ENCODE results near the gene ST8SIA1. TPM values are rescaled to one million over a fixed set of nuclear protein-coding genes. Genes with fewer than 3 reads are reported as not detected.

ST8SIA1 gene
- total RNA-seq, 1 donor from 2014 or later = 1.8 TPM

DNA sequence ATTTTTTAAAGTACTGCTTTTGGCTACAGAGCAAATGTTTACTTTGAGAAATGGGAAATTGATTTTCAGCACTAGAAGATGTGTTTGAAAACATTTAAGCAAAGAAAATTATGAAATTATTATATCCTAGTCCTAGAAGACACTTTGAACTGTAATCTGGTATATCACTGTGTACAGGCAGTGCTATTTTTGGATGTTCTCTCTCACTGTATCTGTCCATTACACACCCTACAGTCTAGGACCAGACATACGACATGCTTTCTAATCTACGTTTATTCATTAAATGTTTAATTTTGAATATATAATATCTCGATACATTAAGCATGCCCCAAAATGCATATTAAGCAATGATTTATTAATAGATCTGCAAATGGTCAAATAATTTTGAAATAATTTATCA is 82.5 kb downstream of the ST8SIA1 start:
- H3K27me3 ChIP-seq = no peaks in the 10 kb centered on the region

DNA sequence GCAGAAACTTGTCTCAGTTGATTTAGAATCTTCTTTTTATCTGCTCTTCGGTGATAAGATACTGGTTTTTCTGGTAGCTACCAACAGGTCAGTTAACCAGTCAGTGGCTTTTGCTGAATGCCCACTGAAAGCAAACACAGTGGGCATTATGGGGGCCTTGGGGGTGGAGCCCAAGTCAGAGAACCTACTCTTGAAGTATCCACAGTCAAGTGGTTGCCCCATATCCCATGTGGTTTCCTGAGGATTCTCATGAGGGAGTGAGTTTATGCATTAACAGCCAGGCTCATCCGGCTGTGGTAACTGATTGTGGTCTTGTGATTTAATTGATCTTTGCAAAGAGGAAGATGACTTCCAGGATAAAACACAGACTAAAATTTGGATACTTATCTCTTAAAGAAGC is 83.7 kb downstream of the ST8SIA1 start:
- Mint-ChIP-seq H3K27me3 (ENCODE audit: insufficient read depth, low read depth) (no peaks in the 10 kb centered on the region), H3K4me1 (peaks cover 9% of the 10 kb centered on the region), H3K36me3 (peaks cover 8% of the 10 kb centered on the region), H3K4me3 (no peak overlapping the region), H3K27ac (no peak overlapping the region), H3K9me3 (no peaks in the 10 kb centered on the region)
- H3K4me3 ChIP-seq = no peak overlapping the region
- H4K20me1 ChIP-seq (ENCODE audit: low read depth) = no peaks in the 10 kb centered on the region
- no peaks in the 10 kb centered on the region for H3K27me3 ChIP-seq
- H3K79me2 ChIP-seq (ENCODE audit: low read depth) = no peaks in the 10 kb centered on the region
- DNase-seq (ENCODE audit: low spot score) = no peak
- H3K4me2 ChIP-seq = no peak overlapping the region
- TF ChIP-seq EZH2phosphoT487 (IDR thresholded peaks at IDR 0.05) = no peak
- TF ChIP-seq EZH2 (IDR thresholded peaks at IDR 0.05) = no peak
- TF ChIP-seq, protein P1, sequence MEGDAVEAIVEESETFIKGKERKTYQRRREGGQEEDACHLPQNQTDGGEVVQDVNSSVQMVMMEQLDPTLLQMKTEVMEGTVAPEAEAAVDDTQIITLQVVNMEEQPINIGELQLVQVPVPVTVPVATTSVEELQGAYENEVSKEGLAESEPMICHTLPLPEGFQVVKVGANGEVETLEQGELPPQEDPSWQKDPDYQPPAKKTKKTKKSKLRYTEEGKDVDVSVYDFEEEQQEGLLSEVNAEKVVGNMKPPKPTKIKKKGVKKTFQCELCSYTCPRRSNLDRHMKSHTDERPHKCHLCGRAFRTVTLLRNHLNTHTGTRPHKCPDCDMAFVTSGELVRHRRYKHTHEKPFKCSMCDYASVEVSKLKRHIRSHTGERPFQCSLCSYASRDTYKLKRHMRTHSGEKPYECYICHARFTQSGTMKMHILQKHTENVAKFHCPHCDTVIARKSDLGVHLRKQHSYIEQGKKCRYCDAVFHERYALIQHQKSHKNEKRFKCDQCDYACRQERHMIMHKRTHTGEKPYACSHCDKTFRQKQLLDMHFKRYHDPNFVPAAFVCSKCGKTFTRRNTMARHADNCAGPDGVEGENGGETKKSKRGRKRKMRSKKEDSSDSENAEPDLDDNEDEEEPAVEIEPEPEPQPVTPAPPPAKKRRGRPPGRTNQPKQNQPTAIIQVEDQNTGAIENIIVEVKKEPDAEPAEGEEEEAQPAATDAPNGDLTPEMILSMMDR (IDR thresholded peaks at IDR 0.05) = no peak
- H2AFZ ChIP-seq (replicated peaks) = no peak overlapping the region
- no peak overlapping the region for H3K27ac ChIP-seq
- H3K9me3 ChIP-seq (ENCODE audit: low read depth) = no peaks in the 10 kb centered on the region
- no peak overlapping the region for H3K9ac ChIP-seq
- no peaks in the 10 kb centered on the region for H3F3A ChIP-seq (ENCODE audit: low read depth)
- H3K36me3 ChIP-seq = no peaks in the 10 kb centered on the region
- peaks cover 38% of the 10 kb centered on the region for H3K4me1 ChIP-seq

More for the DNA sequence above, 82.5 kb downstream of the ST8SIA1 start:
- no peaks in the 10 kb centered on the region for H3K36me3 ChIP-seq
- no peak overlapping the region for H3K4me3 ChIP-seq
- no peak overlapping the region for H3K27ac ChIP-seq
- H3K4me3 Mint-ChIP-seq = no peak overlapping the region
- no peak overlapping the region for H3K27ac Mint-ChIP-seq
- no peak overlapping the region for H2AFZ ChIP-seq (replicated peaks)
- H3K9ac ChIP-seq = no peak overlapping the region
- H4K20me1 ChIP-seq (ENCODE audit: low read depth) = no peaks in the 10 kb centered on the region
- H3K4me1 Mint-ChIP-seq = peaks cover 4% of the 10 kb centered on the region
- no peaks in the 10 kb centered on the region for H3K9me3 ChIP-seq (ENCODE audit: low read depth)
- H3K27me3 Mint-ChIP-seq (ENCODE audit: insufficient read depth, low read depth) = no peaks in the 10 kb centered on the region
- no peaks in the 10 kb centered on the region for H3K9me3 Mint-ChIP-seq
- TF ChIP-seq EZH2phosphoT487 (IDR thresholded peaks at IDR 0.05) = no peak
- no peak for TF ChIP-seq EZH2 (IDR thresholded peaks at IDR 0.05)
- TF ChIP-seq, protein P1 (IDR thresholded peaks at IDR 0.05) = no peak
- H3K79me2 ChIP-seq (ENCODE audit: low read depth) = no peaks in the 10 kb centered on the region
- H3K36me3 Mint-ChIP-seq = peaks cover 8% of the 10 kb centered on the region
- no peaks in the 10 kb centered on the region for H3F3A ChIP-seq (ENCODE audit: low read depth)
- no peak overlapping the region for H3K4me2 ChIP-seq
- peaks cover 30% of the 10 kb centered on the region for H3K4me1 ChIP-seq
- DNase-seq (ENCODE audit: low spot score) = no peak

DNA sequence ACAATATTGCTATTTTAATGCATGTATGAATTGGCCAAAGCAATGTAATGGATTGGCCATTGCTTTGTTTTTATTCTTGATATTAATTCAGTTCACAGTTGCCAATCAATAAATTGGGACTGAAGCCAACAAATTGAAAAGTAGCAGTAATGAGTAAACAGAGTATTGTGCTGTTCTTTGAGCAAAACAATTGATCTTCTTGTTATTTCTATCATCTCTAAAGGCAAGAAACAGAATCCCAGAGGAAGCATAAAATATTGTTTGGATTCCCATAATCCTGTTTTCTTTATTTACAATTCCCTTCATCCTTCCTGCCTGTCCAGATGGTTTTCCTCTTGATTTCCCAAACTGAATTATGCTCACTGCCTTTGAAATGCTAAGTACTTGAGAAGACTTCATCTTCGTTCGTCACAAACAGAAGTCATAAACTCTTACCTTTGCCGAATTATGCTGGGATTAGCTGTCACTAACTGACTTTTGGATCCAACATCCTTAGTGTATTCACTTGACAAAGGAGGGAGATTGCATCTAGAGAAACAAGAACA is 85.9 kb downstream of the ST8SIA1 start:
- no peaks in the 10 kb centered on the region for H3K9me3 ChIP-seq (ENCODE audit: low read depth)
- H3K27me3 Mint-ChIP-seq (ENCODE audit: insufficient read depth, low read depth) = no peaks in the 10 kb centered on the region
- no peak overlapping the region for H3K9ac ChIP-seq
- H3K4me2 ChIP-seq = no peak overlapping the region
- no peaks in the 10 kb centered on the region for H3K79me2 ChIP-seq (ENCODE audit: low read depth)
- H3K4me3 ChIP-seq = no peak overlapping the region
- H2AFZ ChIP-seq (replicated peaks) = no peak overlapping the region
- no peak for TF ChIP-seq EZH2phosphoT487 (IDR thresholded peaks at IDR 0.05)
- TF ChIP-seq, protein P1 (IDR thresholded peaks at IDR 0.05) = no peak
- no peak for TF ChIP-seq EZH2 (IDR thresholded peaks at IDR 0.05)
- no peak overlapping the region for H3K27ac ChIP-seq
- no peak overlapping the region for H3K4me3 Mint-ChIP-seq
- H3K36me3 ChIP-seq = no peaks in the 10 kb centered on the region
- peaks cover 26% of the 10 kb centered on the region for H3K4me1 ChIP-seq
- H3K27me3 ChIP-seq = no peaks in the 10 kb centered on the region
- H3K9me3 Mint-ChIP-seq = no peaks in the 10 kb centered on the region
- no peaks in the 10 kb centered on the region for H4K20me1 ChIP-seq (ENCODE audit: low read depth)
- no peaks in the 10 kb centered on the region for H3F3A ChIP-seq (ENCODE audit: low read depth)
- no peak overlapping the region for H3K27ac Mint-ChIP-seq
- H3K36me3 Mint-ChIP-seq = peaks cover 10% of the 10 kb centered on the region
- H3K4me1 Mint-ChIP-seq = peaks cover 9% of the 10 kb centered on the region
- DNase-seq (ENCODE audit: low spot score) = no peak

All from neural progenitor cell (in vitro differentiated cells).